Activated B cell treated with CpG ODN at 0.5 μM for 24 hours (primary cell): ENCODE measurements around the gene MX2. TPM values are rescaled to one million over a fixed set of nuclear protein-coding genes. Genes with fewer than 3 reads are reported as not detected.

Experiments used
- ATAC-seq: fragments of 200-7000 bp; cut with Tn5 transposase; one replicate; pipeline ENCODE4 v1.10.0; 2021; ENCODE audit warnings: low read depth, mild to moderate bottlenecking, moderate library complexity
- CTCF ChIA-PET: fragments of 350-600 bp; sonication (Branson Sonifier 250); formaldehyde crosslinking; loops from one replicate; lab custom pipeline; 2021; ENCODE audit warnings: antibody characterized with exemption; lab: Charles Lee
- POLR2A ChIA-PET: fragments of 350-600 bp; sonication (Branson Sonifier 250); formaldehyde crosslinking; loops from one replicate; lab custom pipeline; 2021; ENCODE audit warnings: antibody characterized with exemption; lab: Charles Lee
- DNase-seq: peaks from one replicate; pipeline ENCODE4 v3.0.0; 2022
- H3K27ac Mint-ChIP-seq: one replicate; pipeline ENCODE4 v1.8.0; 2020; ENCODE audit warnings: mixed read lengths
- H3K27me3 Mint-ChIP-seq: one replicate; pipeline ENCODE4 v1.8.0; 2021; ENCODE audit warnings: mixed read lengths
- H3K36me3 Mint-ChIP-seq: one replicate; pipeline ENCODE4 v1.8.0; 2021; ENCODE audit warnings: low read depth, mixed read lengths
- H3K4me1 Mint-ChIP-seq: one replicate; pipeline ENCODE4 v1.8.0; 2021; ENCODE audit warnings: mixed read lengths
- H3K4me3 Mint-ChIP-seq: one replicate; pipeline ENCODE4 v1.8.0; 2020; ENCODE audit warnings: mild to moderate bottlenecking, mixed read lengths
- H3K9me3 Mint-ChIP-seq: one replicate; pipeline ENCODE4 v1.8.0; 2020; ENCODE audit warnings: mixed read lengths
- intact Hi-C: fragments of 100-400 bp; cut with micrococcal nuclease; formaldehyde crosslinking; loops from one replicate; pipeline ENCODE4 v1.15.1; 2024
- total RNA-seq: library from RNA; stranded (reverse); gene quantifications from 2 replicates; pipeline ENCODE4 v1.2.3, GENCODE V29; 2022
- TF ChIP-seq, protein P1 (sequence below): fragments of 200-600 bp; IDR thresholded peaks from one replicate; pipeline ENCODE4 v1.8.0; 2022; ENCODE audit warnings: antibody characterized with exemption, mild to moderate bottlenecking

The MX2 gene
- total RNA-seq, 1 donor from 2014 or later = 34.4 TPM

GRCh38 chr21:41321908-41322495 lies 39.8 kb upstream of the MX2 start:
- TF ChIP-seq, protein P1, sequence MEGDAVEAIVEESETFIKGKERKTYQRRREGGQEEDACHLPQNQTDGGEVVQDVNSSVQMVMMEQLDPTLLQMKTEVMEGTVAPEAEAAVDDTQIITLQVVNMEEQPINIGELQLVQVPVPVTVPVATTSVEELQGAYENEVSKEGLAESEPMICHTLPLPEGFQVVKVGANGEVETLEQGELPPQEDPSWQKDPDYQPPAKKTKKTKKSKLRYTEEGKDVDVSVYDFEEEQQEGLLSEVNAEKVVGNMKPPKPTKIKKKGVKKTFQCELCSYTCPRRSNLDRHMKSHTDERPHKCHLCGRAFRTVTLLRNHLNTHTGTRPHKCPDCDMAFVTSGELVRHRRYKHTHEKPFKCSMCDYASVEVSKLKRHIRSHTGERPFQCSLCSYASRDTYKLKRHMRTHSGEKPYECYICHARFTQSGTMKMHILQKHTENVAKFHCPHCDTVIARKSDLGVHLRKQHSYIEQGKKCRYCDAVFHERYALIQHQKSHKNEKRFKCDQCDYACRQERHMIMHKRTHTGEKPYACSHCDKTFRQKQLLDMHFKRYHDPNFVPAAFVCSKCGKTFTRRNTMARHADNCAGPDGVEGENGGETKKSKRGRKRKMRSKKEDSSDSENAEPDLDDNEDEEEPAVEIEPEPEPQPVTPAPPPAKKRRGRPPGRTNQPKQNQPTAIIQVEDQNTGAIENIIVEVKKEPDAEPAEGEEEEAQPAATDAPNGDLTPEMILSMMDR = no peak
- Mint-ChIP-seq H3K9me3 (no peaks in the 10 kb centered on the region), H3K27ac (no peak overlapping the region), H3K36me3 (no peaks in the 10 kb centered on the region), H3K4me1 (peaks cover 6% of the 10 kb centered on the region), H3K4me3 (no peak overlapping the region), H3K27me3 (peaks cover 27% of the 10 kb centered on the region)
- ChIA-PET POLR2A (no interaction called here), CTCF (interaction anchor here (1.5 kb wide), 1 partner anchor 10 kb away, joined by 3 read pairs; no protein-coding TSS in a partner anchor)
- DNase-seq (no peak), ATAC-seq (no peak)
- intact Hi-C loops = no loop called here

GRCh38 chr21:41322496-41323382 lies 39.1 kb upstream of the MX2 start:
- no peaks in the 10 kb centered on the region for H3K36me3 Mint-ChIP-seq
- ChIA-PET CTCF (interaction anchor here (1.5 kb wide), 1 partner anchor 9 kb away, joined by 3 read pairs; no protein-coding TSS in a partner anchor), POLR2A (no interaction called here)
- TF ChIP-seq, protein P1 = no peak
- peaks cover 23% of the 10 kb centered on the region for H3K27me3 Mint-ChIP-seq
- H3K4me3 Mint-ChIP-seq = no peak overlapping the region
- H3K27ac Mint-ChIP-seq = no peak overlapping the region
- intact Hi-C loops = no loop called here
- H3K9me3 Mint-ChIP-seq = no peaks in the 10 kb centered on the region
- no peak for DNase-seq
- peaks cover 3% of the 10 kb centered on the region for H3K4me1 Mint-ChIP-seq
- no peak for ATAC-seq

DNA sequence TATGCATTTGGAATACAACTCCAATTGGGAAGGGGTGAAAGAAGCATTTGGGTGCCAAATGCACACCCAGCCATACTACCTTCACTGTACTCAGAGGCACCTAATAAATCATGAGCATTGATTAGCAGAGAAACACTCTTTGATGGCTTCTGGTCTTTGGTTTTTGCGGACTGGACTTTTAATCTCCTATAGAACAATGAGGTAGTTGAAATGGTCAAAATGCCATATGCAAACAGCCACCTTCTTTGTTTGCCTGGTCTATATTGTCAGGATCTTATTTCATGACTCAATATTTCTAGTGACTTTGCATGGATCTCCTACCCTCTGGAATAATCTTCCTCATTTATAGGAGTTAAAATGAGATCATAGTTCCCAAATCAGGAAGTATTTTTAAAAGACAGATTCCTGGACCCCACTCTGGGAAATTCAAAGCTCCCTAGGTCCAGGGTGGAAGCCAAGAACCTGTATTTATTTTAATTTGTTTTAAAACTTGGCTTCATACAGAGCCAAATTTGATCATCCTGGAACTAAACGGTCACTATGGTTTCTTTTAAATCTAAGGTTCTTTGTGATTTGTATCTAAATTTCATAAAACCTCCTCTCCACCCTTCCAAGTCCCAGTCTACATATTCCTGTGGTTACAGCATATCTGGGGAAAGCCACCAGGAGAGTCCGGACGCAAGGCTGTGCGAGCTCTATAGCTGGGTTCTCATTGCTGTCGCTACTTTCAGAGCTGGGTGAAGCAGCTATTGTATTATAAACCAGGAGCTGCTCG lies 36.5 kb upstream of the MX2 start:
- no peak for ATAC-seq
- intact Hi-C loops = no loop called here
- TF ChIP-seq, protein P1 = no peak
- DNase-seq = no peak
- Mint-ChIP-seq H3K27me3 (peaks cover 11% of the 10 kb centered on the region), H3K27ac (no peak overlapping the region), H3K4me3 (no peak overlapping the region), H3K4me1 (peaks cover 3% of the 10 kb centered on the region), H3K36me3 (no peaks in the 10 kb centered on the region), H3K9me3 (no peaks in the 10 kb centered on the region)
- ChIA-PET POLR2A (no interaction called here), CTCF (no interaction called here)

- no peaks in the 10 kb centered on the region for H3K9me3 Mint-ChIP-seq
- POLR2A ChIA-PET = no interaction called here
- H3K4me1 Mint-ChIP-seq = peaks cover 1% of the 10 kb centered on the region
- ATAC-seq (no peak), DNase-seq (no peak)
- no peak overlapping the region for H3K4me3 Mint-ChIP-seq
- H3K27ac Mint-ChIP-seq = no peak overlapping the region
- no peaks in the 10 kb centered on the region for H3K36me3 Mint-ChIP-seq
- intact Hi-C loops = no loop called here
- CTCF ChIA-PET = no interaction called here
- TF ChIP-seq, protein P1 = no peak
- H3K27me3 Mint-ChIP-seq = peaks cover 3% of the 10 kb centered on the region
Observed at GRCh38 chr21:41326414-41327080, 35.3 kb upstream of the MX2 start.
